Activated CD4-positive, alpha-beta memory T cell treated with anti-CD3 and anti-CD28 coated beads, Interleukin-2, amount 10 ng/mL, durations not matched to agents 7 days and 5 days (primary cell): ENCODE data around the gene C1QTNF5. TPM values are rescaled to one million over a fixed set of nuclear protein-coding genes. Genes with fewer than 3 reads are reported as not detected.

Experiments used
- CTCF ChIA-PET: fragments of 350-600 bp; sonication (Branson Sonifier 250); formaldehyde crosslinking; loops from one replicate; lab custom pipeline; 2021; ENCODE audit warnings: antibody characterized with exemption, inconsistent platforms; lab: Charles Lee
- POLR2A ChIA-PET: fragments of 350-600 bp; sonication (Branson Sonifier 250); formaldehyde crosslinking; loops from one replicate; lab custom pipeline; 2021; ENCODE audit warnings: antibody characterized with exemption; lab: Charles Lee
- DNase-seq: peaks from one replicate; pipeline ENCODE4 v3.0.0-alpha.2; 2020
- H3K27ac Mint-ChIP-seq: one replicate; pipeline ENCODE4 v1.8.0; 2021; ENCODE audit warnings: mild to moderate bottlenecking, mixed read lengths
- H3K27me3 Mint-ChIP-seq: one replicate; pipeline ENCODE4 v1.8.0; 2021; ENCODE audit warnings: mixed read lengths
- H3K36me3 Mint-ChIP-seq: one replicate; pipeline ENCODE4 v1.8.0; 2021; ENCODE audit warnings: low read depth, mixed read lengths
- H3K4me1 Mint-ChIP-seq: one replicate; pipeline ENCODE4 v1.8.0; 2021; ENCODE audit warnings: mixed read lengths
- H3K4me3 Mint-ChIP-seq: one replicate; pipeline ENCODE4 v1.8.0; 2021; ENCODE audit warnings: mild to moderate bottlenecking, mixed read lengths
- H3K9me3 Mint-ChIP-seq: one replicate; pipeline ENCODE4 v1.8.0; 2021; ENCODE audit warnings: mixed read lengths
- total RNA-seq, 2 experiments: library from RNA; stranded (reverse); gene quantifications; one replicate each; pipeline ENCODE4 v1.2.3, GENCODE V29; 2021

C1QTNF5 gene
- total RNA-seq, 2 experiments from 2014 or later: not detected

DNA sequence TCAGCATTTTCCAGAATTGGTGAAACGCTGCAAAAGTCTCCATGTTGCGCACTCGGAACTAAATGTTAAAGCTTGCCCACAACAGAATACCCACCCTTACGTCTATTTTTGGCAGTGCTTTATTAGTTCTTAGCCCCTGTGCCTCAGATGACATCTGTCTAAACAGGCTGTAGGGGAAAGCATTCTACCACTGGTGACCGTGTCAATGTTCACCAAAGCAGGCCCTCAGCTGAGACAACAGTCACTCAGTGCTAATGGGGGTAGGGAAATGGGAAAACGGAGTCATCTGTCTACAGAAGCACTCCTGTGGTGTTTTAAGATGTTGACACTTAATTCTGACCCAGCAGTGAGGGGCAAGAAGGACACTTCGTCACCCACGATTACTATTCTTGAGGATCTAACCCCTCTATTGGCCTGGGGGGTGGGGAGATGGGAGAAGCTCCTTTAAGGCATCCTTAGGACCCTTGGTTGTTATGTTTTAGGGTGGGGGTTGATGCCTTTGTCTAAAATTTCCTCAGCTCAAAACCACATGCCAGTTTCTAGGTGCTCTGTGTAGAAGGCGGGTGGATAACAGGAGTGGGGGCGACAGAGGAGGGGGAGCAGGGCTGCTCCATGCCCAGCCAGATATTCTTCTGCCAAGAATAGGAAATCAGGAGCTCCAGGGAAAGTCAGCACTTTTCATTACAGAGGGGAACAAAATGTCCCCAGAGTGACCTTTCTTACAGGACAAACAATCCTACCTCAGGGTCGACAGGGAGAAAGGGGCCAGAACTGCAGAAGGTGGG, 21.4 kb upstream of the C1QTNF5 start:
- POLR2A ChIA-PET: interaction anchor here (1.2 kb wide), 1 partner anchor 14 kb away, joined by 4 read pairs; no protein-coding TSS in a partner anchor
- no peaks in the 10 kb centered on the region for H3K9me3 Mint-ChIP-seq
- DNase-seq: no peak
- CTCF ChIA-PET: interaction anchor here (0.7 to 3.6 kb wide), 9 partner anchors 8 to 113 kb away, joined by 3 to 14 read pairs (median 5); partner anchors contain the start of gene USP2
- H3K4me3 Mint-ChIP-seq: no peak overlapping the region
- peaks cover 40% of the 10 kb centered on the region for H3K27me3 Mint-ChIP-seq
- H3K36me3 Mint-ChIP-seq: no peaks in the 10 kb centered on the region
- H3K27ac Mint-ChIP-seq: no peak overlapping the region
- H3K4me1 Mint-ChIP-seq: peaks cover 17% of the 10 kb centered on the region

GRCh38 chr11:119361056-119361787, 20.5 kb upstream of the C1QTNF5 start:
- H3K27me3 Mint-ChIP-seq: peaks cover 34% of the 10 kb centered on the region
- CTCF ChIA-PET: interaction anchor here (1.8 to 3.6 kb wide), 4 partner anchors 13 to 113 kb away, joined by 6 to 14 read pairs (median 9); partner anchors contain the start of gene USP2

DNA sequence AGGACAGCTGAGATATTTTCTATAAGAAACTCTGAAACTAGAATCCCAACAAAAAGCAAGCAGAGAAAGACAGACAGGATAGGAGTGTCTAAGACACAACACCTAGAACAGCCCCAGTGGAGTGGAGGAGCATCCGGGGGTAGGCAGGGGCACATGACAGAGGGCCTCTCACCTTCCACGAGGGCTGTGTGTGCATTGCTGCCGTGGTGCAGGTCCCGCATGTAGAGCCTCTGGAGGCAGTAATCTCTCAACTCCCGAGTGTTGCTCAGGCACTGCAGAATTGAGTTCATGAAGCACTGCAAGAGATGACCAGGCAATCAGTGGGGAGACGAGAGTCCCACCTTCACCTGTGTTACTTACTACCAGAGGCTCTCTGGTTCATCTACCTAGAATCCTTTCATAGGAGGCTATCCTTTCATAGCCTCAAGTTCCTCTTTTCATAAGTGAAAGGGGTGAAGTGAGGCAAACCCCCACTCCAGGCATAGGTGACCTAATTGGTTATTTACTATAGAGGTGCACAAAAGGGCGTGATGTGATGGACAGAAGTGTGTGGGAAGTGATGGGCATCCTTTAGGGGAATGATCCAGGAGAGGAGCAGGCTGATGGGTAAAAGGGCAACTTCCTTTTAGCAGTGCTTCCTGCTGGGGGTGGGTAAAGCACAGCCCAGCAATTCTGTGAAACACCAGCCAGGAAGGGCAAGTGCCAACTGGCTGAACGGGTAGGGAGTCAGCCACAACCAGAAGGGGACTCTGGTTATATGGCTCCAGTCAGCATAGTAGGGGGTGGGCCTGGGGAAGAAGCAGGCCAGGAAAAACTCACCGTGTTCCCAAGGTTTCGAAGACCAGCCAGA, 18.9 kb upstream of the C1QTNF5 start:
- POLR2A ChIA-PET: no interaction called here
- Mint-ChIP-seq H3K27ac (no peak overlapping the region), H3K27me3 (peaks cover 34% of the 10 kb centered on the region), H3K9me3 (no peaks in the 10 kb centered on the region), H3K4me3 (no peak overlapping the region), H3K4me1 (peaks cover 21% of the 10 kb centered on the region), H3K36me3 (no peaks in the 10 kb centered on the region)
- CTCF ChIA-PET: interaction anchor here (1.0 to 3.6 kb wide), 2 partner anchors 20 to 21 kb away, joined by 3 to 14 read pairs; partner anchors contain the start of gene C1QTNF5
- DNase-seq: no peak

More at GRCh38 chr11:119361056-119361787, 20.5 kb upstream of the C1QTNF5 start:
- no peak overlapping the region for H3K27ac Mint-ChIP-seq
- H3K9me3 Mint-ChIP-seq: no peaks in the 10 kb centered on the region
- no peak for DNase-seq
- H3K4me3 Mint-ChIP-seq: no peak overlapping the region
- POLR2A ChIA-PET: interaction anchor here (0.7 to 1.2 kb wide), 2 partner anchors 9 to 15 kb away, joined by 3 to 4 read pairs; no protein-coding TSS in a partner anchor
- no peaks in the 10 kb centered on the region for H3K36me3 Mint-ChIP-seq
- peaks cover 22% of the 10 kb centered on the region for H3K4me1 Mint-ChIP-seq

- Mint-ChIP-seq H3K36me3 (no peaks in the 10 kb centered on the region), H3K9me3 (no peaks in the 10 kb centered on the region), H3K4me1 (peaks cover 16% of the 10 kb centered on the region), H3K4me3 (peak overlapping the region; percentile 12), H3K27me3 (peaks cover 32% of the 10 kb centered on the region), H3K27ac (no peak overlapping the region)
- POLR2A ChIA-PET: no interaction called here
- CTCF ChIA-PET: interaction anchor here (0.6 to 4.4 kb wide), 19 partner anchors 8 to 207 kb away, joined by 3 to 115 read pairs (median 9); partner anchors contain the start of genes C1QTNF5, CBL, RNF26 and USP2
- no peak for DNase-seq
Observed at GRCh38 chr11:119357074-119357473, 16.4 kb upstream of the C1QTNF5 start.

GRCh38 chr11:119356349-119357031, 15.8 kb upstream of the C1QTNF5 start:
- POLR2A ChIA-PET: interaction anchor here (0.6 to 1.2 kb wide), 3 partner anchors 18 to 773 kb away, joined by 3 to 4 read pairs (median 3); no protein-coding TSS in a partner anchor
- Mint-ChIP-seq H3K27me3 (peaks cover 35% of the 10 kb centered on the region), H3K9me3 (no peaks in the 10 kb centered on the region), H3K4me1 (peaks cover 16% of the 10 kb centered on the region), H3K36me3 (no peaks in the 10 kb centered on the region), H3K27ac (no peak overlapping the region), H3K4me3 (peak overlapping the region; percentile 87)
- peak; percentile 77 for DNase-seq
- CTCF ChIA-PET: interaction anchor here (0.6 to 4.4 kb wide), 41 partner anchors 8 to 1782 kb away, joined by 3 to 115 read pairs (median 5); partner anchors contain the start of genes C1QTNF5, CBL, NECTIN1 and RNF26

GRCh38 chr11:119355091-119355843, 14.6 kb upstream of the C1QTNF5 start:
- Mint-ChIP-seq H3K27ac (no peak overlapping the region), H3K4me3 (no peak overlapping the region), H3K4me1 (peaks cover 19% of the 10 kb centered on the region), H3K27me3 (peaks cover 41% of the 10 kb centered on the region), H3K9me3 (no peaks in the 10 kb centered on the region), H3K36me3 (no peaks in the 10 kb centered on the region)
- ChIA-PET CTCF (interaction anchor here (0.6 to 4.4 kb wide), 26 partner anchors 7 to 971 kb away, joined by 3 to 115 read pairs (median 6); partner anchors contain the start of genes C1QTNF5, RNF26 and USP2), POLR2A (interaction anchor here (1.2 kb wide), 1 partner anchor 20 kb away, joined by 3 read pairs; no protein-coding TSS in a partner anchor)
- no peak for DNase-seq

DNA sequence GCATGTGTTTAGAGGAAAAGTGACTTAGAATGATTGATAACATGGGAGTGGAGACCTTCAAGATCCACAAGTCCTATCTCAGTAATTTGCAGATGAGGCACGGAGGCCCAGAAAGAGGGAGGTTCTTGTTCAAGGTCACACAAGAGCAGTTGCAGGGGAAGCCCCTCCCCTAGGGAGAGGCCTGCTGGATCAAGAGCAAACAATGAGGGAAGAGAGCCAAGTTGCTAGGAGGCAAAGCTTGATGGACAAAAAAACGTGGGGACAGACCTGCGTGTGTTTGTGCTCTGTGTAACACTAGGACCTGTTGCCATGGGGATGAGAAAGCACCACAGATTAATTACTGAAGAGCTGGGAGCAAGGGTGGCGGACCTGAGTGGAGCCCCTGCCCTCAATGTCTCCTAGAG, 12.2 kb upstream of the C1QTNF5 start:
- H3K27ac Mint-ChIP-seq: no peak overlapping the region
- H3K4me3 Mint-ChIP-seq: no peak overlapping the region
- peaks cover 41% of the 10 kb centered on the region for H3K27me3 Mint-ChIP-seq
- ChIA-PET CTCF (interaction anchor here (0.9 to 1.1 kb wide), 3 partner anchors 14 to 122 kb away, joined by 3 to 5 read pairs (median 5); no protein-coding TSS in a partner anchor), POLR2A (no interaction called here)
- DNase-seq: no peak
- H3K4me1 Mint-ChIP-seq: peaks cover 13% of the 10 kb centered on the region
- H3K9me3 Mint-ChIP-seq: no peaks in the 10 kb centered on the region
- no peaks in the 10 kb centered on the region for H3K36me3 Mint-ChIP-seq

GRCh38 chr11:119351232-119351631, 10.5 kb upstream of the C1QTNF5 start:
- POLR2A ChIA-PET: no interaction called here
- Mint-ChIP-seq H3K4me1 (peaks cover 9% of the 10 kb centered on the region), H3K27me3 (peaks cover 39% of the 10 kb centered on the region), H3K9me3 (no peaks in the 10 kb centered on the region), H3K36me3 (no peaks in the 10 kb centered on the region), H3K4me3 (no peak overlapping the region), H3K27ac (no peak overlapping the region)
- CTCF ChIA-PET: interaction anchor here (2.6 kb wide), 1 partner anchor 13 kb away, joined by 15 read pairs; no protein-coding TSS in a partner anchor
- DNase-seq: no peak

DNA sequence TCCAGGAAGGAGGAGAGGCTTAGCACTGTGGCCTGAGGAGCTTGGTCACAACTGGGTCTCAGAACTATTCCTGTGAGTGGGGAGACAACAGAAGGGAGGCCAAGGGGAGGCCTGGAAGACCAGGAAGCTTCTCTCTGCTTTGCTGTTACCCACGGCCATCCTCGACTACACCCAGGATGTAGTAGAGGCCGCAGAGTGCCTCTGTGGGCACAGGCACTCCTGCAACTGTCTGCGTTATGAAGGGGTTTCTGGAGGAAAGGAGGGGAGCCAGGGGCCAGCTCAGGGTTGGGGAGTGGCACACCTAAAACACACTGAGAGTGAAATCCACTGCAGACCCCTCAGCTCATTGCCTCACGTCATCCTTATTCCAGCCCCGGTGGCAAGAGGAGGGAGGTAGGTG, 9.6 kb upstream of the C1QTNF5 start:
- POLR2A ChIA-PET: interaction anchor here (1.1 kb wide), 1 partner anchor 12 kb away, joined by 3 read pairs; no protein-coding TSS in a partner anchor
- DNase-seq: no peak
- Mint-ChIP-seq H3K27ac (peak overlapping the region; percentile 74), H3K36me3 (no peaks in the 10 kb centered on the region), H3K9me3 (no peaks in the 10 kb centered on the region), H3K4me3 (no peak overlapping the region), H3K4me1 (peaks cover 6% of the 10 kb centered on the region), H3K27me3 (peaks cover 31% of the 10 kb centered on the region)
- CTCF ChIA-PET: interaction anchor here (0.6 to 2.6 kb wide), 3 partner anchors 9 to 22 kb away, joined by 3 to 15 read pairs (median 4); partner anchors contain the start of gene C1QTNF5

DNA sequence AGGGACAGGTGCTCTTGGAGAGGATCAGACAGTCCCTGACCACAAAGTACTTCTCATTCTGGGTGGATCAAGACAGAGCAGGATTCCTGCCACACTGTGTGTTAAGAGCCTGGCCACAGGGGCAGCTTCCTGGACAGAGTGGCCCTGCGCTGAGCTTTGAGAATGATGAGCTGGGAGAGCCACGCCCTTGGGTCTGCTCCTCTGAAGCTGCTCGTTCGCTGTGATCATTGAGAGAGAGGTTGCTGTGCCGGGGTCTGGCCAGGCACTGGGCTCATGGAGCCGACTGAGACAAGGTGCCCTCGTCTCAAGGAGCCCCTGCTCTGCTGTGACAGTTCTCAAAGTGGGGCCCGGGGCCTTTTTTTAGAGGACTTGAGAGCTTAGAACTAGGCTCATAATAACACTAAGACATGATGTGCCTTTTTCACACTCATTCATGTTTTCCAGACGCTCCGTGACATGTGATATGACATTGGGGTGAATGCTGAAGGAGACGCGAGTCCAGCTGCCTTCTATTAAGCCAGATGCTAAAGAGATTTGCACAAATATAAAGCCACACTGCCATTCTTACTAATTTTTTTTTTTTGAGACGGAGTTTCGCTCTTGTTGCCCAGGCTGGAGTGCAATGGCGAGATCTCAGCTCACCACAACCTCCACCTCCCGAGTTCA, 7.4 kb upstream of the C1QTNF5 start:
- CTCF ChIA-PET: interaction anchor here (1.4 to 2.1 kb wide), 3 partner anchors 8 to 127 kb away, joined by 4 to 16 read pairs (median 10); no protein-coding TSS in a partner anchor
- H3K4me1 Mint-ChIP-seq: peaks cover 6% of the 10 kb centered on the region
- H3K9me3 Mint-ChIP-seq: no peaks in the 10 kb centered on the region
- H3K27me3 Mint-ChIP-seq: peaks cover 25% of the 10 kb centered on the region
- H3K27ac Mint-ChIP-seq: no peak overlapping the region
- DNase-seq: no peak
- POLR2A ChIA-PET: no interaction called here
- no peak overlapping the region for H3K4me3 Mint-ChIP-seq
- H3K36me3 Mint-ChIP-seq: no peaks in the 10 kb centered on the region
